Measurements from ENCODE around the gene NPAS2. TPM values are rescaled to one million over a fixed set of nuclear protein-coding genes. Genes with fewer than 3 reads are reported as not detected.

NPAS2 gene
- polyA plus RNA-seq, 1 of the 3 experiments (the other 2 are of a cell fraction): 58.5 TPM

DNA sequence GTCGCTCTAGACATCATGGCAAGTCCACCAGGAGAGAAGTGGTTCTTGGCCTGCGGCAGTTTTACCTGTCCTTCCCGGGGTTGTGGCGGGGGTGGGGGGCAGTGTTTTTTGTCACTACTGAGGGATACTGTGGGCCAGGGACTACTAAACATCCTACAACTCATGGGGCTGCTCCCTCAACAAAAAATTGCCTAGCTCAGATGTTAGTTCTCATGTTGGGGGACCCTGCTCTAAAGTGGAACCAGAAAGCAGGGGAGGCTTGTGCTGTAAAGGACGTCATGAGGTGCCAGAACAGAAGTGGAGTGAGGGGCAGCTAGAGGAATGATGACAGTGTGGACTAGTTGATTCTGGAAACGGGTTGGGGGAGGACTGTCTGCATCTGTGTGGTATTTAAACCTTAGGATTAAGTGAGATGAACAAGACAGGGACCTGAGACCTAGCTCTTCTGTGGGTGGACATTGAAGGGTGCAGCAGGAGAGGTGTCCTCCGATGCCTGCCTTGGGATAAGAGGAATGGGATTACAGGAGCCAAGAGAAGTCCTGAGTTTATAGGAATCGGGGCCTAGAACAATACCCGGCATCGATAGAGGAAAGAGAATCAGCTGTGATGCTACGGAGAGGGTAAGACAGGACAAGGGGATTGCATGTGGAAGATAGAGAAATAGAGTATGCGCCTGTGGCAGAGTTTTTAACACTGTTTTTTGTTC lies 184.8 kb downstream of the NPAS2 start:
- POLR2A ChIA-PET: no interaction called here
- Histone ChIP-seq H3K36me3 (replicated peaks in 1 of 2; ENCODE audit: control insufficient read depth in 1 of 2, insufficient read depth in 2 of 2, low read length in 1 of 2) (peaks cover 53 to 59% of the 10 kb centered on the region in 2 experiments), H3K9me3 (no peaks in the 10 kb centered on the region)

More for the DNA sequence above, 184.8 kb downstream of the NPAS2 start:
- Histone ChIP-seq H4K20me1 (ENCODE audit: insufficient read depth) (peaks cover 45% of the 10 kb centered on the region), H3K79me2 (ENCODE audit: insufficient read depth) (peaks cover 35% of the 10 kb centered on the region), H3K4me1 (ENCODE audit: control insufficient read depth in 1 of 2, insufficient read depth in 2 of 2, low read depth in 1 of 2, low read length in 1 of 2) (peaks cover 11 to 24% of the 10 kb centered on the region in 2 experiments), H3K9me2 (no peaks in the 10 kb centered on the region), H2AFZ (ENCODE audit: low read depth) (no peak overlapping the region), H3K27me3 (ENCODE audit: insufficient read depth) (no peaks in the 10 kb centered on the region), H3K4me3 (ENCODE audit: low read depth in 2 of 2, low read length in 1 of 2) (peak overlapping the region in 1 of 2 experiments; percentile 96; a peak in 2 of 4 replicates), H3K9ac (no peak overlapping the region), H3F3A (replicated peaks; ENCODE audit: insufficient read depth) (peaks cover 50% of the 10 kb centered on the region), H3K4me2 (peak overlapping the region; percentile 84), H3K27ac (ENCODE audit: low read depth in 2 of 2, low read length in 1 of 2) (peak overlapping the region; percentile 4 to 81; a peak in 1 of 4 replicates)
- DNase-seq: no peak
- WGBS (ENCODE audit: low lambda C conversion rate): 84% methylated on average over 10 of the region's 12 CpGs
- CTCF ChIA-PET: interaction anchor here (0.6 to 10.3 kb wide), 9 partner anchors 8 to 398 kb away, joined by 3 to 57 read pairs (median 3); partner anchors contain the start of gene TBC1D8
- TF ChIP-seq TEAD4 (IDR thresholded peaks at IDR 0.05; ENCODE audit: borderline replicate concordance, insufficient read depth) (no peak), SIN3A (IDR thresholded peaks at IDR 0.05; ENCODE audit: borderline replicate concordance, low read depth, low read length) (no peak), FOSL2 (IDR thresholded peaks at IDR 0.05; ENCODE audit: borderline replicate concordance, low read depth) (no peak), MEF2A (IDR thresholded peaks at IDR 0.05; ENCODE audit: borderline replicate concordance, low read depth) (no peak), REST (IDR thresholded peaks at IDR 0.05; ENCODE audit: low read depth, low read length) (no peak), MAX (IDR thresholded peaks at IDR 0.05; ENCODE audit: low read depth) (no peak), GATA2 (CRISPR knock-in tag; IDR thresholded peaks at IDR 0.05) (no peak), MXI1 (IDR thresholded peaks at IDR 0.05; ENCODE audit: low read depth, low read length) (no peak), RXRA (IDR thresholded peaks at IDR 0.05; ENCODE audit: borderline replicate concordance, low read depth) (no peak), GABPA (IDR thresholded peaks at IDR 0.05; ENCODE audit: low read depth) (no peak)

Measured in SK-N-SH (cell line).